Activated naive CD4-positive, alpha-beta T cell treated with Interleukin-2 at 50 U/mL for 16 hours (primary cell): Measurements from ENCODE around the gene EPHA8.

Experiments
- DNase-seq: peaks from one replicate; pipeline ENCODE4 v3.0.0-alpha.2; 2020

Gene EPHA8

GRCh38 chr1:22595108-22595507 is 31.8 kb downstream of the EPHA8 start:
- DNase-seq: no peak

- no peak for DNase-seq
Measured at GRCh38 chr1:22597301-22597965, 34.1 kb downstream of the EPHA8 start.

GRCh38 chr1:22597996-22598395 is 34.7 kb downstream of the EPHA8 start:
- DNase-seq: no peak

GRCh38 chr1:22598736-22599135 is 35.4 kb downstream of the EPHA8 start:
- DNase-seq: no peak

- DNase-seq: no peak
Measured at GRCh38 chr1:22600071-22600816, 37.0 kb downstream of the EPHA8 start.

- no peak for DNase-seq
Measured at GRCh38 chr1:22600817-22601605, 37.7 kb downstream of the EPHA8 start.

- DNase-seq: no peak
Measured at GRCh38 chr1:22601610-22602009, 38.3 kb downstream of the EPHA8 start.

- DNase-seq: no peak
Measured at GRCh38 chr1:22602060-22602740, 38.9 kb downstream of the EPHA8 start.

- DNase-seq: no peak
Measured at GRCh38 chr1:22606161-22606560, 42.9 kb downstream of the EPHA8 start.

- no peak for DNase-seq
Measured at GRCh38 chr1:22607154-22607553, 43.9 kb downstream of the EPHA8 start.

- DNase-seq: no peak
Measured at GRCh38 chr1:22608361-22608760, 45.1 kb downstream of the EPHA8 start.

- DNase-seq: no peak
Measured at GRCh38 chr1:22609291-22609690, 46.0 kb downstream of the EPHA8 start.

- peak; percentile 4 for DNase-seq
Measured at GRCh38 chr1:22611530-22611947, 48.2 kb downstream of the EPHA8 start.

- DNase-seq: no peak
Measured at GRCh38 chr1:22612671-22613571, 49.6 kb downstream of the EPHA8 start.

GRCh38 chr1:22613572-22613918 is 50.3 kb downstream of the EPHA8 start:
- DNase-seq: no peak

- DNase-seq: no peak
Measured at GRCh38 chr1:22613951-22614350, 50.7 kb downstream of the EPHA8 start.

GRCh38 chr1:22615886-22616285 is 52.6 kb downstream of the EPHA8 start:
- no peak for DNase-seq

GRCh38 chr1:22616571-22616970 is 53.3 kb downstream of the EPHA8 start:
- no peak for DNase-seq

- no peak for DNase-seq
Measured at GRCh38 chr1:22618056-22618455, 54.8 kb downstream of the EPHA8 start.

- DNase-seq: no peak
Measured at GRCh38 chr1:22619252-22619651, 56.0 kb downstream of the EPHA8 start.

- no peak for DNase-seq
Measured at GRCh38 chr1:22619798-22620197, 56.5 kb downstream of the EPHA8 start.

- DNase-seq: no peak
Measured at GRCh38 chr1:22621761-22622160, 58.5 kb downstream of the EPHA8 start.
